ENCODE data around the gene TMEM125. TPM values are rescaled to one million over a fixed set of nuclear protein-coding genes. Genes with fewer than 3 reads are reported as not detected.

The TMEM125 gene
- total and polyA plus RNA-seq, 5 donors from 2014 or later = not detected

DNA sequence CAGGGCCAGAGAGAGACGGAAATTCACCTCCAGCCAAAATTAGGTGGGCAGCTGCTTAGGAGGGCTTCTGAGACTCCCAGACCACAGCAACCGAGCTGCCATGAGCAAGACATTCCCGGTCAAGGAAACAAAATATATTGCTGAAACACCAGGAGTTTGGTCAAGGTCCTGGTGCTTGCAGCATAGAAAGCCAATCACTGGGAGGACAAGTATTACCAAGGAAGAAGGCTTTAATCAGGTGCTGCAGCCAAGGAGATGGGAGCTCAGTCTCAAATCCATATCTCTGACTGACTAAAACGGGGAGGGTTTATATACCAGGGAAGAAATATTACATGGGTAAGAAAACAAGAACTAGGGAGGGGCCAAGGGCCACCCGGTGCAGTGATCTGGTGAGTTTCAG lies 18.8 kb upstream of the TMEM125 start:
- ATAC-seq (ENCODE audit: low read depth in 2 of 2) (no peak), DNase-seq (no peak)
- H3K9me3 Mint-ChIP-seq = peaks cover 0 to 2% (median 0%) of the 10 kb centered on the region in 7 donors
- H3K27me3 Mint-ChIP-seq = peaks cover 23% of the 10 kb centered on the region
- H3K27ac Mint-ChIP-seq = no peak overlapping the region
- Histone ChIP-seq H3K9me3 (ENCODE audit: control insufficient read depth in 2 of 2, low read length in 2 of 2) (no peaks in the 10 kb centered on the region), H3K4me3 (ENCODE audit: low read depth, low read length) (no peak overlapping the region), H3K36me3 (ENCODE audit: control insufficient read depth, insufficient read depth, low read length) (no peaks in the 10 kb centered on the region), H3K27ac (ENCODE audit: insufficient read depth, low read length, poor library complexity, severe bottlenecking) (no peak overlapping the region), H3K4me1 (ENCODE audit: control insufficient read depth, insufficient read depth, low read length, poor library complexity, severe bottlenecking) (no peaks in the 10 kb centered on the region), H3K27me3 (ENCODE audit: control insufficient read depth, insufficient read depth, low read length) (no peaks in the 10 kb centered on the region)
- H3K4me3 Mint-ChIP-seq = no peak overlapping the region
- H3K36me3 Mint-ChIP-seq = no peaks in the 10 kb centered on the region
- no peaks in the 10 kb centered on the region for H3K4me1 Mint-ChIP-seq

DNA sequence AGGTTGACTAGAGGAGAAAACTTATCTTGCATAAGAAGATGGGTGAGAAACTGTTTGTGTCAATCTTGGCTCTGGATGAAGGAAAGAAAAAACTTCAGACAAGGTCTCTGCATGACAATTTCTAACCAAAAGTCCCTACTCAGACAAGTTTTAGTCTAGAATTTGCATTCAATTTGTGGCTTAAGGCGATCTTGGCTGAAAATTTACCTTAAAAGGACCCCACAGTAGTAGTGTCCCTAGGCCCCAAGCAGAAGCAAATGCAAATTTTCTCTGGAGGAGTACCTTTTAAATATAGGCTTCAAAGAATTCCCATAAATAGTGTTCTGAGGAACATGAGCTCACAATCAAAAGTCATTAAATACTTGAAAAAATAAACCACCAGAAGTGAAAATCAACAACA lies 17.6 kb upstream of the TMEM125 start:
- Histone ChIP-seq H3K27ac (ENCODE audit: insufficient read depth, low read length, poor library complexity, severe bottlenecking) (no peak overlapping the region), H3K4me1 (ENCODE audit: control insufficient read depth, insufficient read depth, low read length, poor library complexity, severe bottlenecking) (no peaks in the 10 kb centered on the region), H3K4me3 (ENCODE audit: low read depth, low read length) (no peak overlapping the region), H3K36me3 (ENCODE audit: control insufficient read depth, insufficient read depth, low read length) (no peaks in the 10 kb centered on the region), H3K9me3 (ENCODE audit: control insufficient read depth in 2 of 2, low read length in 2 of 2) (no peaks in the 10 kb centered on the region), H3K27me3 (ENCODE audit: control insufficient read depth, insufficient read depth, low read length) (no peaks in the 10 kb centered on the region)
- Mint-ChIP-seq H3K27ac (peak overlapping the region in 1 of 3 donors; percentile 40), H3K4me3 (no peak overlapping the region), H3K9me3 (no peaks in the 10 kb centered on the region), H3K27me3 (peaks cover 21% of the 10 kb centered on the region), H3K36me3 (no peaks in the 10 kb centered on the region), H3K4me1 (no peaks in the 10 kb centered on the region)
- DNase-seq (no peak), ATAC-seq (ENCODE audit: low read depth in 2 of 2) (no peak)

DNA sequence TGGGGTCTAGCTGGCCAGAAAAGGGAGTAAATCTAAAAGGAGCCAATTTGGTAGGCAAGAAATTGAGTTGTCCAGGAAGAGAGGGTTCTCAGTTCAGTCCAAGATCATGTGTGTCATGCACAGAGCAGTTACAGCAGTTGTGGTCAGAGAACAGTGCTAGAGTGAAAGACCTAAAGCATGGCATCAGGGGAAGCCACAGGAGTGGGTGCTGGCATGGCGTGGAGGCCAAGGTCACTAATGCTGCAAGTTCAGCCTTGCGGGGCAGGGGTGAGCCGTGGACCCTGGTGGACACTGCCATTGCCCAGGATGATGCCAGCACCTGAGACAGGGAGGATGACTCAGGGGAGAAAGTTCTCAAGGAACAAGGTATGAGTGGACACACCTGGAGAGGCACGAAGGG lies 16.6 kb upstream of the TMEM125 start:
- no peaks in the 10 kb centered on the region for H3K9me3 ChIP-seq (ENCODE audit: control insufficient read depth in 2 of 2, low read length in 2 of 2)
- H3K4me1 ChIP-seq (ENCODE audit: control insufficient read depth, insufficient read depth, low read length, poor library complexity, severe bottlenecking) = no peaks in the 10 kb centered on the region
- H3K36me3 Mint-ChIP-seq = no peaks in the 10 kb centered on the region
- no peak overlapping the region for H3K27ac ChIP-seq (ENCODE audit: insufficient read depth, low read length, poor library complexity, severe bottlenecking)
- H3K27ac Mint-ChIP-seq = no peak overlapping the region
- DNase-seq (no peak), ATAC-seq (ENCODE audit: low read depth in 2 of 2) (no peak)
- H3K4me1 Mint-ChIP-seq = no peaks in the 10 kb centered on the region
- peaks cover 21% of the 10 kb centered on the region for H3K27me3 Mint-ChIP-seq
- no peak overlapping the region for H3K4me3 Mint-ChIP-seq
- no peaks in the 10 kb centered on the region for H3K36me3 ChIP-seq (ENCODE audit: control insufficient read depth, insufficient read depth, low read length)
- no peak overlapping the region for H3K4me3 ChIP-seq (ENCODE audit: low read depth, low read length)
- H3K9me3 Mint-ChIP-seq = peaks cover 0 to 1% (median 0%) of the 10 kb centered on the region in 7 donors
- H3K27me3 ChIP-seq (ENCODE audit: control insufficient read depth, insufficient read depth, low read length) = no peaks in the 10 kb centered on the region

DNA sequence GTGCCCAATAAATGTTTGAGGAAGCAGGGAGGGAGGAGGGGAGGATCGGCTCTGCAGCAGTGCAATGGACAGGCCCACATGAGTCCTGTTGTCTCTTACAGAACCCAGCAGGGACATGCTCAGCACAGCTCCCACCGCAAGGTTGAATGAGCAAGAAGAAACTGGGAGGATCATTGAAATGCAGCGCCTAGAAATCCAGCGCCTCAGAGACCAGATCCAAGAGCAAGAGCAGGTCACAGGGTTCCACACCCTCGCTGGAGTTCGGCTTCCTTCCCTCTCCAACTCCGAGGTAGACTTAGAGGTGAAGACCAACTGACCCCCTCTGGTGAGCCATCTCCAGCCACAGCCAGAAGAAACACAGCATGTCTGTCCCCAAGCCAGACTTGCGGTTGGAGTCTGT lies 15.9 kb upstream of the TMEM125 start:
- no peak overlapping the region for H3K4me3 Mint-ChIP-seq
- H3K27ac ChIP-seq (ENCODE audit: insufficient read depth, low read length, poor library complexity, severe bottlenecking) = no peak overlapping the region
- no peak overlapping the region for H3K4me3 ChIP-seq (ENCODE audit: low read depth, low read length)
- H3K27me3 Mint-ChIP-seq = peaks cover 21% of the 10 kb centered on the region
- H3K9me3 Mint-ChIP-seq = peaks cover 0 to 2% (median 0%) of the 10 kb centered on the region in 7 donors
- DNase-seq (no peak), ATAC-seq (ENCODE audit: low read depth in 2 of 2) (no peak)
- H3K27ac Mint-ChIP-seq = no peak overlapping the region
- H3K9me3 ChIP-seq (ENCODE audit: control insufficient read depth in 2 of 2, low read length in 2 of 2) = no peaks in the 10 kb centered on the region
- H3K36me3 Mint-ChIP-seq = no peaks in the 10 kb centered on the region
- no peaks in the 10 kb centered on the region for H3K4me1 Mint-ChIP-seq
- no peaks in the 10 kb centered on the region for H3K4me1 ChIP-seq (ENCODE audit: control insufficient read depth, insufficient read depth, low read length, poor library complexity, severe bottlenecking)
- H3K27me3 ChIP-seq (ENCODE audit: control insufficient read depth, insufficient read depth, low read length) = no peaks in the 10 kb centered on the region
- no peaks in the 10 kb centered on the region for H3K36me3 ChIP-seq (ENCODE audit: control insufficient read depth, insufficient read depth, low read length)

DNA sequence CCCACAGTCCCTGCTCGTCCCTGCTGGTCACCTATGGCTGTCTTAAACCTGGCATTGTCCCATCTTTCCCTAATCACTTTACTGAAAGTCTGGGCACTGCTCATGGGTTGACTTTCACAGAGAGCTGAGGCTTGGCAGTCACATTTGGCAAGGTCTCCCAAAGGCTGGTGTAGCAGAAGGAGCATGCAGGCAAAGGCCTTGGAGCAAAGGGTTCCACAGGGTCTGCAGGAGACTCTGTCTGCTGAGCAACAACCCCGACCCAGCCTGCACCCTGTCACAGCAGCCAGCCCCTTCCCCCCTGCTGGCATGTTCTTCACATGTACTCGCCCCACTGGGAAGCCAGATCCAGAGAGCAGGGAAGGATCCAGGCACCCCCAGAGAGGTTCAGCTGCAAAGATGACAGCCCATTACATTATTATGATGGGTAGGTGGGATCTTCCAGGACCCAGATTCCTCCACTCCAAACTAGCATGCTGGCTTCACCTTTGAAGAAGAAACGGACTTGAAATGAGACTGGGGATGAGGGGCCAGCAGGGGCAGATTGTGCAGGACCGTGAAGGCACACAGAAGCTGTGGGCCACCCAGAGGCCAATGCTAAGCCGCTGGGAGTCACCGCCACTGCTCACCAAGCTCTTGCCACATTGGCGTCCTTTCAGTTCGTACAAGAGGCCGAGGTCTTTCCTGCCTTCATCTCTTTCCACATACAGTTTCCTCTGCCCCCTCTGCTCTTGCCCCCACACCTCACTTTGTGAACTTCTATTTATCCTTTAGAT lies 14.2 kb upstream of the TMEM125 start:
- Mint-ChIP-seq H3K4me1 (no peaks in the 10 kb centered on the region), H3K4me3 (no peak overlapping the region), H3K9me3 (peaks cover 0 to 2% (median 0%) of the 10 kb centered on the region in 7 donors), H3K27me3 (peaks cover 14% of the 10 kb centered on the region), H3K27ac (no peak overlapping the region), H3K36me3 (no peaks in the 10 kb centered on the region)
- Histone ChIP-seq H3K9me3 (ENCODE audit: control insufficient read depth in 2 of 2, low read length in 2 of 2) (no peaks in the 10 kb centered on the region), H3K4me3 (ENCODE audit: low read depth, low read length) (no peak overlapping the region), H3K27ac (ENCODE audit: insufficient read depth, low read length, poor library complexity, severe bottlenecking) (no peak overlapping the region), H3K4me1 (ENCODE audit: control insufficient read depth, insufficient read depth, low read length, poor library complexity, severe bottlenecking) (no peaks in the 10 kb centered on the region), H3K36me3 (ENCODE audit: control insufficient read depth, insufficient read depth, low read length) (no peaks in the 10 kb centered on the region), H3K27me3 (ENCODE audit: control insufficient read depth, insufficient read depth, low read length) (no peaks in the 10 kb centered on the region)
- DNase-seq (no peak), ATAC-seq (ENCODE audit: low read depth in 2 of 2) (no peak)

DNA sequence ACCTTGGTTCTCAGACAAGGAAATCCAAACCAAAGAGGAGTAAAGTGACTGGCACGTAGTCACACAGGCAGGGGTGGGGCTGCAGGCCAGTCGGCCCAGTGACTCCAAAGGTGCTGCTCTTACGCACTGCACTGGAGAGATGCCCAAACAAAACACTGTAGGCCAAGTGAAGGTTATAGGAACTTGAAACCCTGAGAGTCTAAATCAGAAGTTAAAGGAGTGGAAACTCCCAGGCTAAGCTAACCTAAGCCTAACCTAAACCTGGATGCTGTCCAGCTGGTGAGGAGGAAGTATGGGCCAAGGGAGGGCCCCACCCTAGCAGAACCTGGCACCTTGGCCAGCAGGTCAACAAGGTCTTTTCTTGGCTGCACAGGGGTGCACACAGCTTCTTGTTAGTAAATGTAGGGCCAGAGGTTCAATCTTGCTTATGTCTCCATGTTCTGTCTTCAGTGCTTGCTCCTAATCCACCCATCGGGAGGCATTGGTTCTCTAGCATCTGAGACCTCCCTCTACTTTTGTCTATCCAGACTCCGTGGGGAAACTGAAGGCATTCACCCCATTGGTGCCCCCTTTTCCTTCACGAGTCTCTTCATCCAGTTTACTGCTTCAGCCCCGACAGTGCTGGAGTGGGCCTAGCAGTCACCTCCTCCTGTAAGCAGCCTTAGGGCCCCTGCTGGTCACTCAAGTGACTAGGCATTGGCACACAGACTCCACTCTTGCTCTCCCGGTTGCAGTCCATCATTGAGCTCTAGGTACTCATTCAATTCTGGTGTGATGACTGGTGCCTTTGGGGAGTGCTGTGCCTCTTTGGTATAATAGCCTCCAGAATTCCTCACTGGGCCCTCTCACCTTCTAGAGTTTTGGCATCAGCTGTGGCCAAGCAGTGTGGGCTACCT lies 12.9 kb upstream of the TMEM125 start:
- H3K36me3 Mint-ChIP-seq = no peaks in the 10 kb centered on the region
- no peaks in the 10 kb centered on the region for H3K4me1 ChIP-seq (ENCODE audit: control insufficient read depth, insufficient read depth, low read length, poor library complexity, severe bottlenecking)
- no peak overlapping the region for H3K4me3 Mint-ChIP-seq
- DNase-seq = no peak
- no peaks in the 10 kb centered on the region for H3K27me3 ChIP-seq (ENCODE audit: control insufficient read depth, insufficient read depth, low read length)
- no peak overlapping the region for H3K27ac ChIP-seq (ENCODE audit: insufficient read depth, low read length, poor library complexity, severe bottlenecking)
- no peak overlapping the region for H3K4me3 ChIP-seq (ENCODE audit: low read depth, low read length)
- no peaks in the 10 kb centered on the region for H3K9me3 ChIP-seq (ENCODE audit: control insufficient read depth in 2 of 2, low read length in 2 of 2)
- peaks cover 11% of the 10 kb centered on the region for H3K27me3 Mint-ChIP-seq
- H3K9me3 Mint-ChIP-seq = peaks cover 0 to 2% (median 0%) of the 10 kb centered on the region in 7 donors
- H3K4me1 Mint-ChIP-seq = no peaks in the 10 kb centered on the region
- H3K27ac Mint-ChIP-seq = peak overlapping the region in 1 of 3 donors; percentile 9
- H3K36me3 ChIP-seq (ENCODE audit: control insufficient read depth, insufficient read depth, low read length) = no peaks in the 10 kb centered on the region
- ATAC-seq (ENCODE audit: low read depth in 2 of 2) = no peak

DNA sequence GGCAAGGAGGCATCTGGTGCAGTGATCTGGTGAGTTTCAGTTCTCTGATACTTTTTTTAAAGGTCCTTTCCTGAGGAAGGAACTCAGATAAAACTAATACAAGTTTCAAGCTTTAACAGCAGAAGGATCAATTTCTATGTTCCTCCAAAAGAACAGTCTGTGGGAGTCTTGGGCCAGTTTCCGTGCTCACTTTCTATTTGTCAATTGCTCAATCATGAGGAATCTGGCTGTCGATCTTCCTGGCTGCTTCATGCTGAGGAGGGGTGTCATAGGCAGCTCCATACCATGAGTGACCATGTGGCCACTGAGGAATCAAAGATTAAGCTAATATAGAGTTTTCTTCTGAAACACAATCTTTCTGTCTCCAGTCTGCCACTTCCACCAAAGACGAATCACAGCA lies 11.4 kb upstream of the TMEM125 start:
- Histone ChIP-seq H3K9me3 (ENCODE audit: control insufficient read depth in 2 of 2, low read length in 2 of 2) (no peaks in the 10 kb centered on the region), H3K27me3 (ENCODE audit: control insufficient read depth, insufficient read depth, low read length) (no peaks in the 10 kb centered on the region), H3K27ac (ENCODE audit: insufficient read depth, low read length, poor library complexity, severe bottlenecking) (no peak overlapping the region), H3K4me3 (ENCODE audit: low read depth, low read length) (no peak overlapping the region), H3K36me3 (ENCODE audit: control insufficient read depth, insufficient read depth, low read length) (no peaks in the 10 kb centered on the region), H3K4me1 (ENCODE audit: control insufficient read depth, insufficient read depth, low read length, poor library complexity, severe bottlenecking) (no peaks in the 10 kb centered on the region)
- Mint-ChIP-seq H3K36me3 (no peaks in the 10 kb centered on the region), H3K9me3 (peaks cover 0 to 2% (median 0%) of the 10 kb centered on the region in 7 donors), H3K27ac (no peak overlapping the region), H3K4me1 (no peaks in the 10 kb centered on the region), H3K4me3 (no peak overlapping the region), H3K27me3 (peaks cover 4% of the 10 kb centered on the region)
- DNase-seq (no peak), ATAC-seq (ENCODE audit: low read depth in 2 of 2) (no peak)
